Measurements from ENCODE around the gene ATP1B1.
"Not testable (repeated sequence)": the region's sequence is repeated elsewhere in the genome, so short reads cannot be mapped to it uniquely, and the experiment has no call there.

Gene ATP1B1

GRCh38 chr1:169121146-169121923 lies 14.8 kb downstream of the ATP1B1 start:
- no peak overlapping the region for H3K27ac ChIP-seq (ENCODE audit: low read length)
- no peaks in the 10 kb centered on the region for H3K36me3 ChIP-seq (replicated peaks; ENCODE audit: insufficient read depth, low read length)

GRCh38 chr1:169122976-169123375 lies 16.5 kb downstream of the ATP1B1 start:
- Histone ChIP-seq H3K27ac (ENCODE audit: low read length) (no peak overlapping the region), H3K4me3 (ENCODE audit: low read length) (no peak overlapping the region), H3K9me3 (replicated peaks; ENCODE audit: insufficient read depth, low read length) (no peaks in the 10 kb centered on the region), H3K79me2 (ENCODE audit: low read length) (no peaks in the 10 kb centered on the region), H2AFZ (ENCODE audit: low read length) (no peak overlapping the region), H3K4me2 (ENCODE audit: low read depth, low read length) (no peak overlapping the region), H3K27me3 (replicated peaks; ENCODE audit: insufficient read depth, low read length) (no peaks in the 10 kb centered on the region), H3K4me1 (ENCODE audit: low read length) (no peaks in the 10 kb centered on the region), H3K36me3 (replicated peaks; ENCODE audit: insufficient read depth, low read length) (no peaks in the 10 kb centered on the region), H3K9ac (ENCODE audit: low read length) (no peak overlapping the region), H3K9me2 (replicated peaks; ENCODE audit: insufficient read depth, low read length) (no peaks in the 10 kb centered on the region), H4K20me1 (ENCODE audit: insufficient read depth, low read length) (no peaks in the 10 kb centered on the region), H3F3A (ENCODE audit: insufficient read depth, low read length) (no peaks in the 10 kb centered on the region)
- no peak for TF ChIP-seq EZH2 (optimal IDR thresholded peaks at IDR 0.05; ENCODE audit: low read depth, low read length)
- no peak for TF ChIP-seq CTCF (IDR thresholded peaks at IDR 0.05; ENCODE audit: low read length)
- DNase-seq = no peak

More at GRCh38 chr1:169121146-169121923, 14.8 kb downstream of the ATP1B1 start:
- no peaks in the 10 kb centered on the region for H3K9me3 ChIP-seq (replicated peaks; ENCODE audit: insufficient read depth, low read length)
- no peak overlapping the region for H2AFZ ChIP-seq (ENCODE audit: low read length)
- H3K4me2 ChIP-seq (ENCODE audit: low read depth, low read length) = no peak overlapping the region
- TF ChIP-seq EZH2phosphoT487 (IDR thresholded peaks at IDR 0.05; ENCODE audit: low read length) = no peak
- TF ChIP-seq CTCF (IDR thresholded peaks at IDR 0.05; ENCODE audit: low read length) = no peak
- no peak for TF ChIP-seq EZH2 (optimal IDR thresholded peaks at IDR 0.05; ENCODE audit: low read depth, low read length)
- H3K79me2 ChIP-seq (ENCODE audit: low read length) = no peaks in the 10 kb centered on the region
- no peaks in the 10 kb centered on the region for H4K20me1 ChIP-seq (ENCODE audit: insufficient read depth, low read length)
- DNase-seq = no peak
- H3K9me2 ChIP-seq (replicated peaks; ENCODE audit: insufficient read depth, low read length) = no peaks in the 10 kb centered on the region
- peaks cover 4% of the 10 kb centered on the region; the same call in 1 of the 2 replicates for H3K4me1 ChIP-seq (ENCODE audit: low read length)
- H3K9ac ChIP-seq (ENCODE audit: low read length) = no peak overlapping the region
- no peak overlapping the region for H3K4me3 ChIP-seq (ENCODE audit: low read length)
- no peaks in the 10 kb centered on the region for H3K27me3 ChIP-seq (replicated peaks; ENCODE audit: insufficient read depth, low read length)
- 0 out of 2 replicates have a peak, but pooled peaks cover under 1% of the 10 kb centered on the region for H3F3A ChIP-seq (ENCODE audit: insufficient read depth, low read length)

GRCh38 chr1:169124459-169124858 lies 18.0 kb downstream of the ATP1B1 start:
- no peak for TF ChIP-seq EZH2 (optimal IDR thresholded peaks at IDR 0.05; ENCODE audit: low read depth, low read length)
- TF ChIP-seq EZH2phosphoT487 (IDR thresholded peaks at IDR 0.05; ENCODE audit: low read length) = no peak
- no peak for TF ChIP-seq CTCF (IDR thresholded peaks at IDR 0.05; ENCODE audit: low read length)
- H3K4me3 ChIP-seq (ENCODE audit: low read length) = no peak overlapping the region
- H3K9ac ChIP-seq (ENCODE audit: low read length) = no peak overlapping the region
- H4K20me1 ChIP-seq (ENCODE audit: insufficient read depth, low read length) = no peaks in the 10 kb centered on the region
- no peaks in the 10 kb centered on the region for H3K79me2 ChIP-seq (ENCODE audit: low read length)
- no peak overlapping the region for H3K27ac ChIP-seq (ENCODE audit: low read length)
- H3K9me2 ChIP-seq (replicated peaks; ENCODE audit: insufficient read depth, low read length) = no peaks in the 10 kb centered on the region
- no peaks in the 10 kb centered on the region for H3K4me1 ChIP-seq (ENCODE audit: low read length)
- H3K36me3 ChIP-seq (replicated peaks; ENCODE audit: insufficient read depth, low read length) = no peaks in the 10 kb centered on the region
- H3F3A ChIP-seq (ENCODE audit: insufficient read depth, low read length) = no peaks in the 10 kb centered on the region
- no peak overlapping the region for H2AFZ ChIP-seq (ENCODE audit: low read length)
- H3K4me2 ChIP-seq (ENCODE audit: low read depth, low read length) = no peak overlapping the region
- no peak for DNase-seq
- no peaks in the 10 kb centered on the region for H3K27me3 ChIP-seq (replicated peaks; ENCODE audit: insufficient read depth, low read length)
- H3K9me3 ChIP-seq (replicated peaks; ENCODE audit: insufficient read depth, low read length) = no peaks in the 10 kb centered on the region

- not testable (repeated sequence) for H3K4me2 ChIP-seq (ENCODE audit: low read depth, low read length); H3K27me3 ChIP-seq (replicated peaks; ENCODE audit: insufficient read depth, low read length); DNase-seq; H3K9me2 ChIP-seq (replicated peaks; ENCODE audit: insufficient read depth, low read length); H3K27ac ChIP-seq (ENCODE audit: low read length); H3F3A ChIP-seq (ENCODE audit: insufficient read depth, low read length); H3K79me2 ChIP-seq (ENCODE audit: low read length); H3K4me1 ChIP-seq (ENCODE audit: low read length); H4K20me1 ChIP-seq (ENCODE audit: insufficient read depth, low read length); H2AFZ ChIP-seq (ENCODE audit: low read length); H3K9me3 ChIP-seq (replicated peaks; ENCODE audit: insufficient read depth, low read length); H3K4me3 ChIP-seq (ENCODE audit: low read length); H3K9ac ChIP-seq (ENCODE audit: low read length); H3K36me3 ChIP-seq (replicated peaks; ENCODE audit: insufficient read depth, low read length)
Observed at GRCh38 chr1:169125597-169125996, 19.1 kb downstream of the ATP1B1 start.

Measured in MM.1S (cell line).